GM12878 (cell line): ENCODE data around the gene LRP1B. TPM values are rescaled to one million over a fixed set of nuclear protein-coding genes. Genes with fewer than 3 reads are reported as not detected.

Source experiments
- ATAC-seq: fragments of 200-7000 bp; cut with Tn5 transposase; 3 replicates; pipeline ENCODE4 v1.9.1; 2020; ENCODE audit warnings: mild to moderate bottlenecking, moderate library complexity
- BruUV-seq: library from RNA; stranded (reverse); fragments of 400-500 nt; replicated peaks from 2 replicates; lab custom pipeline; 2021; lab: Mats Ljungman, UMichigan
- CTCF ChIA-PET: fragments of 300-600 bp; sonication (Branson Sonifier 250); formaldehyde crosslinking; extraction: SDS; loops from one replicate; lab custom pipeline; 2021; ENCODE audit warnings: inconsistent platforms; lab: Yijun Ruan, JAX
- POLR2A ChIA-PET: fragments of 350-600 bp; formaldehyde crosslinking; extraction: SDS; loops from one replicate; lab custom pipeline; 2021; ENCODE audit warnings: inconsistent platforms; lab: Charles Lee
- RAD21 ChIA-PET: fragments of 300-600 bp; sonication (Branson Sonifier 250); formaldehyde crosslinking; loops from one replicate; lab custom pipeline; 2023; ENCODE audit warnings: antibody characterized with exemption; ENCODE audit not compliant: unreplicated experiment; lab: Charles Lee
- SMC1A ChIA-PET: fragments of 300-600 bp; sonication (Branson Sonifier 250); formaldehyde crosslinking; loops from one replicate; lab custom pipeline; 2023; ENCODE audit not compliant: unreplicated experiment, uncharacterized antibody; lab: Charles Lee
- DNase-seq: peaks from one replicate; pipeline ENCODE4 v3.0.0-alpha.2; 2011; ENCODE audit warnings: low read depth, low spot score
- FAIRE-seq: peaks from 3 replicates; lab custom pipeline; 2011; peaks lifted over from hg19 to GRCh38; lab: Jason Lieb, UNC
- H2AFZ ChIP-seq: 2 replicates; pipeline ENCODE4 v1.6.0; 2011; ENCODE audit warnings: low read depth, low read length, control low read depth; ENCODE audit not compliant: control insufficient read depth
- H3K27ac ChIP-seq: 2 replicates; pipeline ENCODE4 v1.5.1; 2011; ENCODE audit warnings: control low read depth; ENCODE audit not compliant: control insufficient read depth, insufficient read depth
- H3K27me3 ChIP-seq, 2 experiments: replicated peaks in 1 of 2; 2 replicates each; pipeline versions ENCODE4 v1.6.0 to v1.6.1; 2011; ENCODE audit warnings: low read length in 1 of 2; ENCODE audit not compliant: control insufficient read depth in 2 of 2, insufficient read depth in 2 of 2
- H3K36me3 ChIP-seq, 2 experiments: 2 replicates each; pipeline ENCODE4 v1.5.1; 2011; ENCODE audit warnings: low read length in 1 of 2; ENCODE audit not compliant: control insufficient read depth in 2 of 2, insufficient read depth in 2 of 2
- H3K4me1 ChIP-seq: 2 replicates; pipeline ENCODE4 v1.6.1; 2011; ENCODE audit warnings: mild to moderate bottlenecking, low read length, moderate library complexity, mixed read lengths; ENCODE audit not compliant: control insufficient read depth, insufficient read depth
- H3K4me2 ChIP-seq: 2 replicates; pipeline ENCODE4 v1.6.0; 2011; ENCODE audit warnings: control low read depth; ENCODE audit not compliant: control insufficient read depth, insufficient read depth
- H3K4me3 ChIP-seq: fragments of 200-600 bp; sonication (generic); 2 replicates; pipeline ENCODE4 v1.5.1; 2016
- H3K79me2 ChIP-seq: 2 replicates; pipeline ENCODE4 v1.6.0; 2011; ENCODE audit warnings: low read length; ENCODE audit not compliant: control insufficient read depth, insufficient read depth
- H3K9ac ChIP-seq: 2 replicates; pipeline ENCODE4 v1.8.0; 2011; ENCODE audit warnings: low read length, control low read depth, mixed read lengths; ENCODE audit not compliant: control insufficient read depth, insufficient read depth
- H3K9me3 ChIP-seq: replicated peaks from 3 replicates; pipeline ENCODE4 v1.5.1; 2011; ENCODE audit warnings: mild to moderate bottlenecking, low read length; ENCODE audit not compliant: control insufficient read depth, insufficient read depth
- H4K20me1 ChIP-seq: 2 replicates; pipeline ENCODE4 v1.6.0; 2011; ENCODE audit not compliant: control insufficient read depth, insufficient read depth
- BACH1 ChIP-seq: fragments of 450-650 bp; IDR thresholded peaks from 2 replicates; pipeline ENCODE4 v1.6.1; 2017; ENCODE audit warnings: mild to moderate bottlenecking, borderline replicate concordance
- CHD4 ChIP-seq: fragments of 200-600 bp; sonication (generic); IDR thresholded peaks from 2 replicates; pipeline ENCODE4 v1.6.1; 2016; ENCODE audit warnings: mild to moderate bottlenecking
- CREB1 ChIP-seq: IDR thresholded peaks from 2 replicates; pipeline ENCODE4 v1.6.1; 2012; ENCODE audit warnings: low read depth, mild to moderate bottlenecking, inconsistent platforms
- ETV6 ChIP-seq, 2 experiments: fragments of 450-650 bp in 1 of 2; IDR thresholded peaks in 1 of 2; conservative IDR thresholded peaks in 1 of 2; 2 replicates each; pipeline ENCODE4 v1.6.1; 2014; ENCODE audit warnings: antibody characterized with exemption in 1 of 2, borderline replicate concordance in 1 of 2, low read depth in 1 of 2, mild to moderate bottlenecking in 1 of 2, moderate library complexity in 1 of 2
- FOXM1 ChIP-seq: IDR thresholded peaks from 2 replicates; pipeline ENCODE4 v1.6.1; 2012; ENCODE audit warnings: low read depth, mild to moderate bottlenecking, inconsistent platforms, low read length, moderate library complexity
- GATAD2B ChIP-seq: fragments of 450-650 bp; conservative IDR thresholded peaks from 2 replicates; pipeline ENCODE4 v1.6.1; 2017; ENCODE audit warnings: low read depth, mild to moderate bottlenecking, moderate library complexity
- RAD21 ChIP-seq: IDR thresholded peaks from 2 replicates; pipeline ENCODE4 v1.6.1; 2011; ENCODE audit warnings: mild to moderate bottlenecking, low read depth, low read length, moderate library complexity; ENCODE audit not compliant: insufficient read depth
- RELA ChIP-seq: fragments of 450-650 bp; IDR thresholded peaks from 2 replicates; pipeline ENCODE4 v1.8.0; 2014; ENCODE audit warnings: borderline replicate concordance; ENCODE audit not compliant: partially characterized antibody
- SIX5 ChIP-seq: IDR thresholded peaks from 2 replicates; pipeline ENCODE4 v1.6.1; 2011; ENCODE audit warnings: mild to moderate bottlenecking, low read depth, low read length, moderate library complexity; ENCODE audit not compliant: severe bottlenecking
- SMARCA5 ChIP-seq: fragments of 450-650 bp; IDR thresholded peaks from 2 replicates; pipeline ENCODE4 v1.6.1; 2017; ENCODE audit warnings: mild to moderate bottlenecking
- SPI1 ChIP-seq: IDR thresholded peaks from 2 replicates; pipeline ENCODE4 v1.6.1; 2011; ENCODE audit warnings: low read depth, mild to moderate bottlenecking, low read length, moderate library complexity, borderline replicate concordance; ENCODE audit not compliant: insufficient read depth
- SREBF1 ChIP-seq: IDR thresholded peaks from 2 replicates; pipeline ENCODE4 v1.6.1; 2012; ENCODE audit warnings: mild to moderate bottlenecking, low read length
- TARDBP ChIP-seq: IDR thresholded peaks from 2 replicates; pipeline ENCODE4 v1.6.1; 2016; ENCODE audit warnings: borderline replicate concordance
- TCF12 ChIP-seq: IDR thresholded peaks from 2 replicates; pipeline ENCODE4 v1.6.1; 2011; ENCODE audit warnings: low read depth, mild to moderate bottlenecking, low read length
- TCF7 ChIP-seq: IDR thresholded peaks from 2 replicates; pipeline ENCODE4 v1.6.1; 2014; ENCODE audit warnings: antibody characterized with exemption, borderline replicate concordance
- ZBED1 ChIP-seq: IDR thresholded peaks from 2 replicates; pipeline ENCODE4 v1.6.1; 2016; ENCODE audit warnings: borderline replicate concordance
- WGBS: methylation state at CpG from one replicate; pipeline ENCODE4 v1.1.6; 2016; ENCODE audit warnings: low lambda C conversion rate; ENCODE audit not compliant: insufficient replicate concordance, insufficient coverage; ENCODE audit errors: missing lambda C conversion rate; 5-methylcytosine and 5-hydroxymethylcytosine counted together
- in situ Hi-C: fragments of 300-500 bp; cut with MboI; formaldehyde crosslinking; loops from 9 replicates; pipeline ENCODE4 v1.14.3; 2018; ENCODE audit warnings: mixed read lengths
- intact Hi-C: fragments of 100-400 bp; cut with micrococcal nuclease; formaldehyde crosslinking; loops from one replicate; pipeline ENCODE4 v1.14.2; 2022; ENCODE audit not compliant: unreplicated experiment
- polyA plus RNA-seq, 11 experiments: library from polyadenylated mRNA; depleted of rRNA in 4 of 11; unstranded in 6 of 11; stranded (reverse) in 5 of 11; fragments of >200 nt; fragmentation: Nextera tagmentation in 4 of 11; fragmentation: Illumina TruSeq in 1 of 11; extraction: Ambion mirVana in 4 of 11; extraction: Trizol in 1 of 11; gene quantifications; 1 replicate in 1 of 11; 2 replicates in 10 of 11; pipeline versions ENCODE4 v1.2.1 to v1.2.3, GENCODE V29; 2011 to 2016; ENCODE audit warnings: inconsistent platforms in 2 of 11, missing spikeins in 2 of 11, low read depth in 1 of 11
- total RNA-seq, 4 experiments: library from RNA; depleted of rRNA in 3 of 4; stranded (reverse); fragments of >200 nt in 3 of 4; fragmentation: Illumina TruSeq in 1 of 4; extraction: Trizol in 1 of 4; gene quantifications; 2 replicates each; pipeline versions ENCODE4 v1.2.1 to v1.2.3, GENCODE V29; 2013 to 2021
- TF ChIP-seq, protein P1 (sequence below): IDR thresholded peaks from 2 replicates; pipeline ENCODE4 v1.6.1; 2012; ENCODE audit warnings: improper control_type of control experiment, low read depth, low read length; ENCODE audit not compliant: insufficient replicate concordance
- TF ChIP-seq, protein P2 (sequence below): IDR thresholded peaks from 2 replicates; pipeline ENCODE4 v1.6.1; 2011; ENCODE audit warnings: borderline replicate concordance, low read depth, mild to moderate bottlenecking, moderate library complexity, mixed read lengths, low read length; ENCODE audit not compliant: insufficient read depth; ENCODE audit errors: extremely low read length

The LRP1B gene
- total and polyA plus RNA-seq, 10 of the 15 experiments (the other 5 are each of a cell fraction or from before 2014, with no cell fraction given): under 0.01 to 0.06 (median 0.03) TPM; not detected in 5

DNA sequence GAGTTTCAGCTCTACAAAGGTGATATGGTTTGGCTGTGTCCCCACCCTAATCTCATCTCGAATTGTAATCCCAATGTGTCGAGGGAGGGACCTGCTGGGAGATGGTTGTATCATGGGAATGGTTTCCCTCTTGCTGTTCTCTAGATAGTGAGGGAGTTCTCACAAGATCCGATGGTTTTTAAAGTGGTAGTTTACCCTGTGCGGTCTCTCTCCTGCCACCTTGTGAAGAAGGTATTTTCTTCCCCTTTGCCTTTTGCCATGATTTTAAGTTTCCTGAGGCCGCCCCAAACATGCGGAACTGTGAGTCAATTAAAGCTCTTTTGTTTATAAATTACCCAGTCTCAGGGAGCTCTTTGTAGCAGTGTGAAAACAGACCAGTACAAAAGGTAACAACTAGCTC, 306.0 kb downstream of the LRP1B start (continued):
- TF ChIP-seq ETV6 (conservative IDR thresholded peaks at IDR 0.05 in 1 of 2, IDR thresholded peaks at IDR 0.05 in 1 of 2; ENCODE audit: borderline replicate concordance in 1 of 2, low read depth in 1 of 2) (no peak), TCF12 (no peak), SMARCA5 (no peak), SIX5 (no peak), GATAD2B (no peak)
- TF ChIP-seq, protein P1, sequence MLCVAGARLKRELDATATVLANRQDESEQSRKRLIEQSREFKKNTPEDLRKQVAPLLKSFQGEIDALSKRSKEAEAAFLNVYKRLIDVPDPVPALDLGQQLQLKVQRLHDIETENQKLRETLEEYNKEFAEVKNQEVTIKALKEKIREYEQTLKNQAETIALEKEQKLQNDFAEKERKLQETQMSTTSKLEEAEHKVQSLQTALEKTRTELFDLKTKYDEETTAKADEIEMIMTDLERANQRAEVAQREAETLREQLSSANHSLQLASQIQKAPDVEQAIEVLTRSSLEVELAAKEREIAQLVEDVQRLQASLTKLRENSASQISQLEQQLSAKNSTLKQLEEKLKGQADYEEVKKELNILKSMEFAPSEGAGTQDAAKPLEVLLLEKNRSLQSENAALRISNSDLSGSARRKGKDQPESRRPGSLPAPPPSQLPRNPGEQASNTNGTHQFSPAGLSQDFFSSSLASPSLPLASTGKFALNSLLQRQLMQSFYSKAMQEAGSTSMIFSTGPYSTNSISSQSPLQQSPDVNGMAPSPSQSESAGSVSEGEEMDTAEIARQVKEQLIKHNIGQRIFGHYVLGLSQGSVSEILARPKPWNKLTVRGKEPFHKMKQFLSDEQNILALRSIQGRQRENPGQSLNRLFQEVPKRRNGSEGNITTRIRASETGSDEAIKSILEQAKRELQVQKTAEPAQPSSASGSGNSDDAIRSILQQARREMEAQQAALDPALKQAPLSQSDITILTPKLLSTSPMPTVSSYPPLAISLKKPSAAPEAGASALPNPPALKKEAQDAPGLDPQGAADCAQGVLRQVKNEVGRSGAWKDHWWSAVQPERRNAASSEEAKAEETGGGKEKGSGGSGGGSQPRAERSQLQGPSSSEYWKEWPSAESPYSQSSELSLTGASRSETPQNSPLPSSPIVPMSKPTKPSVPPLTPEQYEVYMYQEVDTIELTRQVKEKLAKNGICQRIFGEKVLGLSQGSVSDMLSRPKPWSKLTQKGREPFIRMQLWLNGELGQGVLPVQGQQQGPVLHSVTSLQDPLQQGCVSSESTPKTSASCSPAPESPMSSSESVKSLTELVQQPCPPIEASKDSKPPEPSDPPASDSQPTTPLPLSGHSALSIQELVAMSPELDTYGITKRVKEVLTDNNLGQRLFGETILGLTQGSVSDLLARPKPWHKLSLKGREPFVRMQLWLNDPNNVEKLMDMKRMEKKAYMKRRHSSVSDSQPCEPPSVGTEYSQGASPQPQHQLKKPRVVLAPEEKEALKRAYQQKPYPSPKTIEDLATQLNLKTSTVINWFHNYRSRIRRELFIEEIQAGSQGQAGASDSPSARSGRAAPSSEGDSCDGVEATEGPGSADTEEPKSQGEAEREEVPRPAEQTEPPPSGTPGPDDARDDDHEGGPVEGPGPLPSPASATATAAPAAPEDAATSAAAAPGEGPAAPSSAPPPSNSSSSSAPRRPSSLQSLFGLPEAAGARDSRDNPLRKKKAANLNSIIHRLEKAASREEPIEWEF: no peak

DNA sequence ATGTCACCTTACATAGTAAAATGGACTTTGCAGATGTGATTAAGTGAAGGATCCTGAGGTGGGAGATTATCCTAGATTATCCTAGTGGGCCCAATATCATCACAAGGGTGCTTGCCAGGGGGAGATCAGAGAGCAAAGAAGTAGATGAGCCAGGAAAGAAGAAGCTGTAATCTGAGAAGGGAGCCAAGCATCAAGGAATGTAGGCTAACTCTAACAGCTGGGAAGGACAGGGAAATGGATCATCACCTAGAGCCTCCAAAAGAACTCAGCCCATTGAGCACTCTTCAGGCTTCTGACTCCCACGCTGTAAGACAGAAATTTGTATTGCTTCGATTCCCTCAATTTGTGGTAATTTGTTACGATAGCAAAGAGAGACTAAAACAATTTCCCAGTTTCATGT, 309.9 kb downstream of the LRP1B start:
- BruUV-seq: no TSS peak
- Histone ChIP-seq H2AFZ (no peak overlapping the region), H3K9me3 (no peaks in the 10 kb centered on the region), H4K20me1 (no peaks in the 10 kb centered on the region), H3K9ac (no peak overlapping the region), H3K36me3 (no peaks in the 10 kb centered on the region), H3K4me3 (no peak overlapping the region), H3K4me1 (no peaks in the 10 kb centered on the region), H3K79me2 (no peaks in the 10 kb centered on the region), H3K27me3 (no peaks in the 10 kb centered on the region), H3K4me2 (no peak overlapping the region), H3K27ac (no peak overlapping the region)
- no peak for DNase-seq
- FAIRE-seq: no peak
- ATAC-seq: no peak
- in situ Hi-C loops (no loop called here), intact Hi-C loops (no loop called here)
- POLR2A ChIA-PET: no interaction called here
- CTCF ChIA-PET: no interaction called here
- SMC1A ChIA-PET: no interaction called here
- 15% methylated on average over 3 of the region's 3 CpGs for WGBS
- RAD21 ChIA-PET: no interaction called here
- TF ChIP-seq FOXM1: no peak
- no peak for TF ChIP-seq TARDBP
- TF ChIP-seq, protein P2, sequence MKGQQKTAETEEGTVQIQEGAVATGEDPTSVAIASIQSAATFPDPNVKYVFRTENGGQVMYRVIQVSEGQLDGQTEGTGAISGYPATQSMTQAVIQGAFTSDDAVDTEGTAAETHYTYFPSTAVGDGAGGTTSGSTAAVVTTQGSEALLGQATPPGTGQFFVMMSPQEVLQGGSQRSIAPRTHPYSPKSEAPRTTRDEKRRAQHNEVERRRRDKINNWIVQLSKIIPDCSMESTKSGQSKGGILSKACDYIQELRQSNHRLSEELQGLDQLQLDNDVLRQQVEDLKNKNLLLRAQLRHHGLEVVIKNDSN: no peak
- no peak for TF ChIP-seq TCF7
- no peak for TF ChIP-seq SREBF1
- TF ChIP-seq SPI1: no peak
- no peak for TF ChIP-seq RAD21
- no peak for TF ChIP-seq RELA
- no peak for TF ChIP-seq TCF12
- TF ChIP-seq SMARCA5: no peak
- no peak for TF ChIP-seq CREB1
- TF ChIP-seq ETV6 (conservative IDR thresholded peaks at IDR 0.05 in 1 of 2, IDR thresholded peaks at IDR 0.05 in 1 of 2; ENCODE audit: borderline replicate concordance in 1 of 2, low read depth in 1 of 2): no peak
- no peak for TF ChIP-seq ZBED1
- TF ChIP-seq CHD4: no peak
- TF ChIP-seq BACH1: no peak
